ENCODE results near the gene MRPS31.
A peak's percentile ranks its signal among the peaks of the same experiment; 100 is the strongest.

Gene MRPS31

GRCh38 chr13:40770934-40771618 is at the start of gene MRPS31:
TSS of gene MRPS31 (minus strand) at chr13:40771190. CDS start at chr13:40771136, 54 bp downstream.
- DNase-seq, result peak; percentile 77

GRCh38 chr13:40819797-40820315 is 48.9 kb upstream of the MRPS31 start:
- no peak for DNase-seq

- DNase-seq, result no peak
These were observed 47.9 kb upstream of the MRPS31 start for GRCh38 chr13:40818926-40819325.

- DNase-seq, result no peak
These were observed 43.8 kb upstream of the MRPS31 start for GRCh38 chr13:40814803-40815202.

GRCh38 chr13:40813667-40814454 is 42.9 kb upstream of the MRPS31 start:
- DNase-seq, result no peak

- DNase-seq, result no peak
These were observed 41.9 kb upstream of the MRPS31 start for GRCh38 chr13:40812724-40813445.

- no peak for DNase-seq
These were observed 41.1 kb upstream of the MRPS31 start for GRCh38 chr13:40812102-40812501.

GRCh38 chr13:40809471-40809870 is 38.5 kb upstream of the MRPS31 start:
- DNase-seq, result no peak

- no peak for DNase-seq
These were observed 35.3 kb upstream of the MRPS31 start for GRCh38 chr13:40806241-40806640.

- no peak for DNase-seq
These were observed 32.3 kb upstream of the MRPS31 start for GRCh38 chr13:40803316-40803715.

GRCh38 chr13:40801255-40802217 is 30.5 kb upstream of the MRPS31 start:
- DNase-seq, result no peak

- DNase-seq, result no peak
These were observed 29.6 kb upstream of the MRPS31 start for GRCh38 chr13:40800559-40800958.

- DNase-seq, result no peak
These were observed 28.5 kb upstream of the MRPS31 start for GRCh38 chr13:40799508-40799907.

- no peak for DNase-seq
These were observed 27.4 kb upstream of the MRPS31 start for GRCh38 chr13:40798380-40798779.

GRCh38 chr13:40796649-40797048 is 25.7 kb upstream of the MRPS31 start:
- no peak for DNase-seq

GRCh38 chr13:40794414-40795368 is 23.7 kb upstream of the MRPS31 start:
- no peak for DNase-seq

- no peak for DNase-seq
These were observed 22.3 kb upstream of the MRPS31 start for GRCh38 chr13:40793339-40793738.

- DNase-seq, result no peak
These were observed 21.5 kb upstream of the MRPS31 start for GRCh38 chr13:40792284-40793051.

- no peak for DNase-seq
These were observed 19.2 kb upstream of the MRPS31 start for GRCh38 chr13:40790154-40790616.

Data from NCI-H1694 (cell line).